Measurements from ENCODE around the gene IQSEC3. TPM values are rescaled to one million over a fixed set of nuclear protein-coding genes. Genes with fewer than 3 reads are reported as not detected.

Gene IQSEC3
- total and polyA plus RNA-seq, 10 of the 15 experiments (the other 5 are each of a cell fraction or from before 2014, with no cell fraction given) = not detected

- TF ChIP-seq ZNF687 (IDR thresholded peaks at IDR 0.05) (no peak), BMI1 (IDR thresholded peaks at IDR 0.05; ENCODE audit: borderline replicate concordance) (no peak), E2F4 (IDR thresholded peaks at IDR 0.05; ENCODE audit: low read depth, low read length) (no peak), CREM (IDR thresholded peaks at IDR 0.05; ENCODE audit: low read depth) (no peak), SUZ12 (IDR thresholded peaks at IDR 0.05; ENCODE audit: unreplicated experiment) (no peak), IKZF1 (conservative IDR thresholded peaks at IDR 0.05) (no peak), ZNF274 (IDR thresholded peaks at IDR 0.05; ENCODE audit: insufficient read depth, insufficient read length) (no peak), ASH2L (IDR thresholded peaks at IDR 0.05; ENCODE audit: borderline replicate concordance, low read depth) (no peak), MEF2B (IDR thresholded peaks at IDR 0.05; ENCODE audit: partially characterized antibody, poor library complexity, severe bottlenecking) (no peak), RUNX3 (IDR thresholded peaks at IDR 0.05; ENCODE audit: low read length) (no peak)
- TF ChIP-seq, protein P1, sequence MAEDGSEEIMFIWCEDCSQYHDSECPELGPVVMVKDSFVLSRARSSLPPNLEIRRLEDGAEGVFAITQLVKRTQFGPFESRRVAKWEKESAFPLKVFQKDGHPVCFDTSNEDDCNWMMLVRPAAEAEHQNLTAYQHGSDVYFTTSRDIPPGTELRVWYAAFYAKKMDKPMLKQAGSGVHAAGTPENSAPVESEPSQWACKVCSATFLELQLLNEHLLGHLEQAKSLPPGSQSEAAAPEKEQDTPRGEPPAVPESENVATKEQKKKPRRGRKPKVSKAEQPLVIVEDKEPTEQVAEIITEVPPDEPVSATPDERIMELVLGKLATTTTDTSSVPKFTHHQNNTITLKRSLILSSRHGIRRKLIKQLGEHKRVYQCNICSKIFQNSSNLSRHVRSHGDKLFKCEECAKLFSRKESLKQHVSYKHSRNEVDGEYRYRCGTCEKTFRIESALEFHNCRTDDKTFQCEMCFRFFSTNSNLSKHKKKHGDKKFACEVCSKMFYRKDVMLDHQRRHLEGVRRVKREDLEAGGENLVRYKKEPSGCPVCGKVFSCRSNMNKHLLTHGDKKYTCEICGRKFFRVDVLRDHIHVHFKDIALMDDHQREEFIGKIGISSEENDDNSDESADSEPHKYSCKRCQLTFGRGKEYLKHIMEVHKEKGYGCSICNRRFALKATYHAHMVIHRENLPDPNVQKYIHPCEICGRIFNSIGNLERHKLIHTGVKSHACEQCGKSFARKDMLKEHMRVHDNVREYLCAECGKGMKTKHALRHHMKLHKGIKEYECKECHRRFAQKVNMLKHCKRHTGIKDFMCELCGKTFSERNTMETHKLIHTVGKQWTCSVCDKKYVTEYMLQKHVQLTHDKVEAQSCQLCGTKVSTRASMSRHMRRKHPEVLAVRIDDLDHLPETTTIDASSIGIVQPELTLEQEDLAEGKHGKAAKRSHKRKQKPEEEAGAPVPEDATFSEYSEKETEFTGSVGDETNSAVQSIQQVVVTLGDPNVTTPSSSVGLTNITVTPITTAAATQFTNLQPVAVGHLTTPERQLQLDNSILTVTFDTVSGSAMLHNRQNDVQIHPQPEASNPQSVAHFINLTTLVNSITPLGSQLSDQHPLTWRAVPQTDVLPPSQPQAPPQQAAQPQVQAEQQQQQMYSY (CRISPR knock-in tag; IDR thresholded peaks at IDR 0.05) = no peak
Measured at GRCh38 chr12:85191-85666, 18.7 kb downstream of the IQSEC3 start (continued).
